GM12878 (cell line): ENCODE measurements around the gene SAPCD2.
A peak's percentile ranks its signal among the peaks of the same experiment; 100 is the strongest.

ENCODE experiments used
- KDM1A ChIP-seq: fragments of 200-600 bp; sonication (generic); IDR thresholded peaks from 2 replicates; pipeline ENCODE4 v1.6.1; 2016; ENCODE audit warnings: borderline replicate concordance
- POLR2A ChIP-seq: IDR thresholded peaks from 2 replicates; pipeline ENCODE4 v1.6.1; 2011; ENCODE audit warnings: low read depth, mild to moderate bottlenecking, low read length
- POLR2AphosphoS5 ChIP-seq: IDR thresholded peaks from 2 replicates; pipeline ENCODE4 v1.6.1; 2011; ENCODE audit warnings: mild to moderate bottlenecking, low read length, inconsistent platforms
- YY1 ChIP-seq: IDR thresholded peaks from 2 replicates; pipeline ENCODE4 v1.6.1; 2011; ENCODE audit warnings: low read depth, mild to moderate bottlenecking, low read length
- TF ChIP-seq, protein P1 (sequence below): IDR thresholded peaks from 2 replicates; pipeline ENCODE4 v1.6.1; 2011; ENCODE audit warnings: low read depth, low read length, improper control_type of control experiment, borderline replicate concordance

DNA sequence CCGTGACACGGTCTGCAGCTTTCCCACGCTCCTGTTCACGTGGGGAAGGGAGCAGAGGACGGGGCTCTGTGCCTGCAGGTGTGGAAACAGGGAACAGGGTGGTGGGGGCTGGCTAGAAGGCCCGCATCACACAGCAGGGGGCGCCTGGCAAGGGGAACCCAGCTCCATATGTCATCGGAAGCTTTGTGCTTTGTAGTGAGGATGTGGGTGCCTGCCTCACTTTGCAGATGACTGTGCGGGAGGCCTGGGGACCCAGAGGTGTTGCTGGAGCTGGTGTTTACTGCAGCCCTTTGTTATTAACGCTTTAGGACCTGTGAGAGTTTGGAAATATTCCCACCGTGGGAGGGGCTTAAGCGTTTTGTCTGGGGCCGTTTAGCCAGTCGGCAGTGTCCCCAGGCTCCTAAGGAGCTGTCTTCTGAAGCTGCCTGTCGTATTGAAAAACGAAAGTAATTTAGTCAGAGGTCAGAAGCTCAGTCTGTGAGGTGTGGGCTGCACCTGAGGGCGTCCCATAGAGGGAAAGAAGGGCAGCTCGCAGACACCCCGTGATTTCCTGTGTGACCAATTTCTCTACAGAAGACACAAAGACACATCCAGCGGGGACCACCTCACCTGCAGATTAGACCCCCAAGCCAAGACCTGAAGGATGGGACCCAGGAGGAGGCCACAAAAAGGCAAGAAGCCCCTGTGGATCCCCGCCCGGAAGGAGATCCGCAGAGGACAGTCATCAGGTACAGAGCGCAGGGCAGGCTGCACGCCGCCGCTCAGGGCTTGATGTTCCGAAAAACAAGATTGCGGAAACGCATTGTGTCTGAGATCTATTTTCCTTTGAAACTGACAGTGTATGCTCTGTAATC, 25.5 kb upstream of the SAPCD2 start:
- TF ChIP-seq POLR2A (peak; percentile 48; the same call in 1 of the 2 replicates), YY1 (peak; percentile 62; the same call in 1 of the 2 replicates), POLR2AphosphoS5 (peak; percentile 52; the same call in 1 of the 2 replicates), KDM1A (no peak)
- TF ChIP-seq, protein P1, sequence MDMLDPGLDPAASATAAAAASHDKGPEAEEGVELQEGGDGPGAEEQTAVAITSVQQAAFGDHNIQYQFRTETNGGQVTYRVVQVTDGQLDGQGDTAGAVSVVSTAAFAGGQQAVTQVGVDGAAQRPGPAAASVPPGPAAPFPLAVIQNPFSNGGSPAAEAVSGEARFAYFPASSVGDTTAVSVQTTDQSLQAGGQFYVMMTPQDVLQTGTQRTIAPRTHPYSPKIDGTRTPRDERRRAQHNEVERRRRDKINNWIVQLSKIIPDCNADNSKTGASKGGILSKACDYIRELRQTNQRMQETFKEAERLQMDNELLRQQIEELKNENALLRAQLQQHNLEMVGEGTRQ: no peak
